ENCODE results near the gene GAPDHS. TPM values are rescaled to one million over a fixed set of nuclear protein-coding genes. Genes with fewer than 3 reads are reported as not detected.

The GAPDHS gene
- total and polyA plus RNA-seq, 4 donors: not detected

DNA sequence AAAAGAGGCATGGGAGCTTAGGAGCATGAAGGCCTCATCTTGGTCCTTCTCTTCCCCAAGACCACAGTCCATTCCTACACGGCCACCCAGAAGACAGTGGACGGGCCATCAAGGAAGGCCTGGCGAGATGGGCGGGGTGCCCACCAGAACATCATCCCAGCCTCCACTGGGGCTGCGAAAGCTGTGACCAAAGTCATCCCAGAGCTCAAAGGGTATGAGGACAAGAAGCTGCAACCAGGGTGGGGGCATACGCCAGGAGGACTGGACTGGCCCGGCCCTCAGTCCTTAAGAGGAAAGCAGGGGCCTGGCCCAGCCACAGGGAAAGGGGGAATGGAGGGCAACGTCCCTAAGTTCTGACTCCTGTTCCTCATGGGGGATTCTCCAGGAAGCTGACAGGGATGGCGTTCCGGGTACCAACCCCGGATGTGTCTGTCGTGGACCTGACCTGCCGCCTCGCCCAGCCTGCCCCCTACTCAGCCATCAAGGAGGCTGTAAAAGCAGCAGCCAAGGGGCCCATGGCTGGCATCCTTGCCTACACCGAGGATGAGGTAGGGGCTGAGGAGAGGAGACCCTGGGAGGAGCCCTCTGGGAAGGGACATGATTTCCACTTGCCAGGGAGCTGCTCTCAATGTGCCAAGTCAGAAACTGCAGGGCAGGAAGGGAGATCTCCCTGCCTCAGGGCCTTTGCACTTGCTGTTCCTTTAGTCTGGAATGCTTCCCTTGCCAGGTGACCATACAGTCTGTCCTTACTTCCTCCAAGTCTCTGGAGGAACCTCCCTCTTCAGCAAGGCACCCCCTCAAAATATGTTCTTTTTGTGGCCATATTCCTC lies 10.2 kb downstream of the GAPDHS start:
- Histone ChIP-seq H3K27me3 (ENCODE audit: control insufficient read depth in 4 of 4, insufficient read depth in 4 of 4, low read length in 3 of 4) (no peaks in the 10 kb centered on the region), H3K9me3 (ENCODE audit: control insufficient read depth in 4 of 4, low read length in 3 of 4) (no peaks in the 10 kb centered on the region), H3K4me1 (ENCODE audit: control insufficient read depth in 4 of 4, insufficient read depth in 4 of 4, low read length in 3 of 4) (peaks cover 0 to 20% (median 14%) of the 10 kb centered on the region in 4 donors), H3K27ac (ENCODE audit: low read depth in 1 of 2, low read length in 2 of 2) (no peak overlapping the region), H3K36me3 (ENCODE audit: control insufficient read depth in 4 of 4, insufficient read depth in 3 of 4, low read depth in 1 of 4, low read length in 3 of 4) (no peaks in the 10 kb centered on the region), H3K4me3 (ENCODE audit: low read depth in 1 of 3, low read length in 3 of 3) (no peak overlapping the region), H3K9ac (ENCODE audit: low read depth in 1 of 2, low read length in 2 of 2) (no peak overlapping the region)
- WGBS: 97% methylated on average over 15 of the region's 15 CpGs
- no peak for DNase-seq (ENCODE audit: low spot score)
- TF ChIP-seq FOXA1 (IDR thresholded peaks at IDR 0.05) (no peak), TAF1 (conservative IDR thresholded peaks at IDR 0.05) (no peak), NR2F2 (IDR thresholded peaks at IDR 0.05) (no peak), EGR1 (IDR thresholded peaks at IDR 0.05; ENCODE audit: low read depth in 2 of 2) (no peak), YY1 (IDR thresholded peaks at IDR 0.05) (no peak), MAX (IDR thresholded peaks at IDR 0.05) (no peak), GABPA (IDR thresholded peaks at IDR 0.05 in 1 of 2, conservative IDR thresholded peaks at IDR 0.05 in 1 of 2) (no peak), REST (IDR thresholded peaks at IDR 0.05) (no peak)
- TF ChIP-seq, protein P1, sequence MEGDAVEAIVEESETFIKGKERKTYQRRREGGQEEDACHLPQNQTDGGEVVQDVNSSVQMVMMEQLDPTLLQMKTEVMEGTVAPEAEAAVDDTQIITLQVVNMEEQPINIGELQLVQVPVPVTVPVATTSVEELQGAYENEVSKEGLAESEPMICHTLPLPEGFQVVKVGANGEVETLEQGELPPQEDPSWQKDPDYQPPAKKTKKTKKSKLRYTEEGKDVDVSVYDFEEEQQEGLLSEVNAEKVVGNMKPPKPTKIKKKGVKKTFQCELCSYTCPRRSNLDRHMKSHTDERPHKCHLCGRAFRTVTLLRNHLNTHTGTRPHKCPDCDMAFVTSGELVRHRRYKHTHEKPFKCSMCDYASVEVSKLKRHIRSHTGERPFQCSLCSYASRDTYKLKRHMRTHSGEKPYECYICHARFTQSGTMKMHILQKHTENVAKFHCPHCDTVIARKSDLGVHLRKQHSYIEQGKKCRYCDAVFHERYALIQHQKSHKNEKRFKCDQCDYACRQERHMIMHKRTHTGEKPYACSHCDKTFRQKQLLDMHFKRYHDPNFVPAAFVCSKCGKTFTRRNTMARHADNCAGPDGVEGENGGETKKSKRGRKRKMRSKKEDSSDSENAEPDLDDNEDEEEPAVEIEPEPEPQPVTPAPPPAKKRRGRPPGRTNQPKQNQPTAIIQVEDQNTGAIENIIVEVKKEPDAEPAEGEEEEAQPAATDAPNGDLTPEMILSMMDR (IDR thresholded peaks at IDR 0.05; ENCODE audit: low read depth, low read length, missing input control): no peak

- Histone ChIP-seq H3K9me3 (ENCODE audit: control insufficient read depth in 4 of 4, low read length in 3 of 4) (no peaks in the 10 kb centered on the region), H3K27me3 (ENCODE audit: control insufficient read depth in 4 of 4, insufficient read depth in 4 of 4, low read length in 3 of 4) (no peaks in the 10 kb centered on the region), H3K4me1 (ENCODE audit: control insufficient read depth in 4 of 4, insufficient read depth in 4 of 4, low read length in 3 of 4) (peaks cover 0 to 20% (median 14%) of the 10 kb centered on the region in 4 donors), H3K4me3 (ENCODE audit: low read depth in 1 of 3, low read length in 3 of 3) (peak overlapping the region; percentile 83 to 88 (median 85)), H3K36me3 (ENCODE audit: control insufficient read depth in 4 of 4, insufficient read depth in 3 of 4, low read depth in 1 of 4, low read length in 3 of 4) (no peaks in the 10 kb centered on the region), H3K9ac (ENCODE audit: low read depth in 1 of 2, low read length in 2 of 2) (no peak overlapping the region), H3K27ac (ENCODE audit: low read depth in 1 of 2, low read length in 2 of 2) (no peak overlapping the region)
- no peak for DNase-seq (ENCODE audit: low spot score)
- TF ChIP-seq JUND (IDR thresholded peaks at IDR 0.05) (no peak), HNF4A (conservative IDR thresholded peaks at IDR 0.05) (no peak), SP1 (IDR thresholded peaks at IDR 0.05) (no peak), TAF1 (conservative IDR thresholded peaks at IDR 0.05) (no peak), MAX (IDR thresholded peaks at IDR 0.05) (no peak), ATF3 (IDR thresholded peaks at IDR 0.05) (no peak), EGR1 (IDR thresholded peaks at IDR 0.05; ENCODE audit: low read depth in 2 of 2) (no peak), REST (IDR thresholded peaks at IDR 0.05) (no peak), NR2F2 (IDR thresholded peaks at IDR 0.05) (no peak), GABPA (IDR thresholded peaks at IDR 0.05 in 1 of 2, conservative IDR thresholded peaks at IDR 0.05 in 1 of 2) (no peak), FOXA1 (IDR thresholded peaks at IDR 0.05) (no peak), YY1 (IDR thresholded peaks at IDR 0.05) (no peak), RAD21 (IDR thresholded peaks at IDR 0.05) (no peak), RXRA (IDR thresholded peaks at IDR 0.05) (no peak), HNF4G (IDR thresholded peaks at IDR 0.05) (no peak)
- TF ChIP-seq, protein P1 (IDR thresholded peaks at IDR 0.05; ENCODE audit: low read depth, low read length, missing input control): no peak
- WGBS: 89% methylated on average over 3 of the region's 3 CpGs
Observed at GRCh38 chr19:35544110-35544802, 11.0 kb downstream of the GAPDHS start.

Measured in liver (tissue), 9 donors.